HCT116 (cell line): ENCODE data around the gene SERGEF. TPM values are rescaled to one million over a fixed set of nuclear protein-coding genes. Genes with fewer than 3 reads are reported as not detected.

ENCODE experiments used
- ATAC-seq: fragments of 200-7000 bp; cut with Tn5 transposase; 2 replicates; pipeline ENCODE4 v1.9.1; 2020; ENCODE audit warnings: mild to moderate bottlenecking, moderate library complexity
- BruUV-seq: library from RNA; stranded (reverse); fragments of 400-500 nt; replicated peaks from 2 replicates; lab custom pipeline; 2021; lab: Mats Ljungman, UMichigan
- CTCF ChIA-PET: fragments of 300-600 bp; sonication (Branson Sonifier 250); formaldehyde crosslinking; loops from one replicate; lab custom pipeline; 2021; ENCODE audit warnings: antibody characterized with exemption; lab: Charles Lee
- POLR2A ChIA-PET: fragments of 300-600, 350-600 bp; sonication (Branson Sonifier 250); formaldehyde crosslinking; loops from one replicate; lab custom pipeline; 2021; ENCODE audit warnings: antibody characterized with exemption; lab: Charles Lee
- RAD21 ChIA-PET, 2 experiments: fragments of 300-600 bp; sonication (Branson Sonifier 250); formaldehyde crosslinking; loops; one replicate each; lab custom pipeline; 2023; ENCODE audit warnings: low total read pairs in 2 of 2; ENCODE audit not compliant: uncharacterized antibody in 2 of 2, unreplicated experiment in 2 of 2, low non-redundant PET in 1 of 2; lab: Charles Lee
- DNase-seq: peaks from one replicate; pipeline ENCODE4 v3.0.0-alpha.2; 2010; ENCODE audit warnings: low read depth, low spot score
- H2AFZ ChIP-seq: fragments of 200-600 bp; shearing (Covaris generic), sonication (generic); 2 replicates; pipeline ENCODE4 v1.6.1; 2017; ENCODE audit warnings: low read depth, mixed run types, mixed read lengths, antibody characterized with exemption, low read length; ENCODE audit not compliant: poor library complexity, severe bottlenecking
- H3K27ac ChIP-seq: 2 replicates; pipeline ENCODE4 v1.5.1; 2012; ENCODE audit warnings: low read depth, low read length
- H3K27me3 ChIP-seq: fragments of 200-600 bp; sonication (generic); 2 replicates; pipeline ENCODE4 v1.6.1; 2016; ENCODE audit warnings: mixed run types, low read length, mixed read lengths; ENCODE audit not compliant: insufficient read depth
- H3K36me3 ChIP-seq, 2 experiments: fragments of 200-500 bp in 1 of 2; fragments of 200-600 bp in 1 of 2; sonication (Bioruptor generic) in 1 of 2; sonication (generic) in 1 of 2; 2 replicates each; pipeline versions ENCODE4 v1.5.1 to v1.6.1; 2014 to 2016; ENCODE audit warnings: low read length in 2 of 2, inconsistent platforms in 1 of 2, mixed read lengths in 1 of 2, mixed run types in 1 of 2; ENCODE audit not compliant: insufficient read depth in 2 of 2, control insufficient read depth in 1 of 2
- H3K4me1 ChIP-seq, 2 experiments: fragments of 200-600 bp in 1 of 2; sonication (generic) in 1 of 2; 2 replicates each; pipeline versions ENCODE4 v1.5.1 to v1.6.1; 2012 to 2017; ENCODE audit warnings: low read length in 2 of 2, inconsistent platforms in 1 of 2, mild to moderate bottlenecking in 1 of 2, mixed read lengths in 1 of 2, mixed run types in 1 of 2, moderate library complexity in 1 of 2; ENCODE audit not compliant: insufficient read depth in 2 of 2, control insufficient read depth in 1 of 2
- H3K4me2 ChIP-seq: fragments of 200-600 bp; sonication (generic); 2 replicates; pipeline ENCODE4 v1.6.1; 2017; ENCODE audit warnings: mixed run types, low read length, mixed read lengths
- H3K4me3 ChIP-seq, 2 experiments: fragments of 200-600 bp in 1 of 2; sonication (generic) in 1 of 2; replicated peaks in 1 of 2; 2 replicates each; pipeline ENCODE4 v1.5.1; 2011 to 2016; ENCODE audit warnings: low read length in 2 of 2, control low read depth in 1 of 2, low read depth in 1 of 2, mild to moderate bottlenecking in 1 of 2, mixed read lengths in 1 of 2, mixed run types in 1 of 2
- H3K79me2 ChIP-seq: fragments of 200-600 bp; sonication (generic); 2 replicates; pipeline ENCODE4 v1.6.1; 2017; ENCODE audit warnings: mild to moderate bottlenecking, mixed run types, low read length, moderate library complexity, mixed read lengths; ENCODE audit not compliant: insufficient read depth
- H3K9ac ChIP-seq: fragments of 200-600 bp; sonication (generic); 2 replicates; pipeline ENCODE4 v1.6.1; 2016; ENCODE audit warnings: low read length, mixed read lengths
- H3K9me2 ChIP-seq: fragments of 200-600 bp; sonication (generic), shearing (Covaris generic); 2 replicates; pipeline ENCODE4 v1.6.1; 2017; ENCODE audit warnings: mixed run types, mild to moderate bottlenecking, moderate library complexity; ENCODE audit not compliant: insufficient read depth
- H3K9me3 ChIP-seq, 2 experiments: fragments of 200-500 bp in 1 of 2; fragments of 200-600 bp in 1 of 2; sonication (Bioruptor generic) in 1 of 2; sonication (generic) in 1 of 2; 2 replicates each; pipeline ENCODE4 v1.6.1; 2014 to 2017; ENCODE audit warnings: low read length in 2 of 2, mixed read lengths in 2 of 2, inconsistent platforms in 1 of 2, low read depth in 1 of 2, mild to moderate bottlenecking in 1 of 2, mixed run types in 1 of 2, moderate library complexity in 1 of 2; ENCODE audit not compliant: control insufficient read depth in 1 of 2, insufficient read depth in 1 of 2
- H4K20me1 ChIP-seq: fragments of 200-600 bp; sonication (generic), shearing (Covaris generic); 2 replicates; pipeline ENCODE4 v1.6.1; 2017; ENCODE audit warnings: mixed run types, mild to moderate bottlenecking, moderate library complexity; ENCODE audit not compliant: insufficient read depth
- ATF3 ChIP-seq: IDR thresholded peaks from 2 replicates; pipeline ENCODE4 v1.6.1; 2012
- CBX3 ChIP-seq: IDR thresholded peaks from 2 replicates; pipeline ENCODE4 v1.6.1; 2012; ENCODE audit warnings: low read depth
- CEBPB ChIP-seq: IDR thresholded peaks from 2 replicates; pipeline ENCODE4 v1.6.1; 2012; ENCODE audit warnings: low read depth
- ELF1 ChIP-seq: IDR thresholded peaks from 2 replicates; pipeline ENCODE4 v1.6.1; 2012; ENCODE audit warnings: low read depth, borderline replicate concordance
- EZH2 ChIP-seq: fragments of 200-600 bp; sonication (generic); IDR thresholded peaks from 2 replicates; pipeline ENCODE4 v1.6.1; 2017; ENCODE audit warnings: antibody characterized with exemption, mixed run types
- EZH2phosphoT487 ChIP-seq: fragments of 200-600 bp; IDR thresholded peaks from 2 replicates; pipeline ENCODE4 v1.6.1; 2018; ENCODE audit warnings: antibody characterized with exemption, borderline replicate concordance
- FOSL1 ChIP-seq: IDR thresholded peaks from 2 replicates; pipeline ENCODE4 v1.6.1; 2012; ENCODE audit warnings: low read depth
- POLR2A ChIP-seq: IDR thresholded peaks from 2 replicates; pipeline ENCODE4 v1.7.0; 2011; ENCODE audit warnings: borderline replicate concordance; ENCODE audit not compliant: insufficient read depth, insufficient read length; ENCODE audit errors: extremely low read depth
- POLR2AphosphoS5 ChIP-seq: IDR thresholded peaks from 2 replicates; pipeline ENCODE4 v1.6.1; 2011; ENCODE audit warnings: mild to moderate bottlenecking, low read depth, low read length, moderate library complexity
- SP1 ChIP-seq: IDR thresholded peaks from 2 replicates; pipeline ENCODE4 v1.6.1; 2012; ENCODE audit warnings: low read depth
- SRF ChIP-seq: IDR thresholded peaks from 2 replicates; pipeline ENCODE4 v1.6.1; 2012; ENCODE audit warnings: low read depth
- TCF7L2 ChIP-seq: IDR thresholded peaks from 2 replicates; pipeline ENCODE4 v1.7.0; 2011; ENCODE audit warnings: borderline replicate concordance, inconsistent platforms; ENCODE audit not compliant: insufficient read depth, insufficient read length; ENCODE audit errors: extremely low read depth
- YY1 ChIP-seq: IDR thresholded peaks from 2 replicates; pipeline ENCODE4 v1.6.1; 2011; ENCODE audit warnings: low read length, low read depth, moderate library complexity, mild to moderate bottlenecking; ENCODE audit not compliant: insufficient replicate concordance; ENCODE audit errors: extremely low read depth
- ZFX ChIP-seq: fragments of 450-650 bp; IDR thresholded peaks from 2 replicates; pipeline ENCODE4 v1.6.1; 2017
- ZNF274 ChIP-seq: fragments of 200-500 bp; sonication (Bioruptor generic); IDR thresholded peaks from 2 replicates; pipeline ENCODE4 v1.6.1; 2014; ENCODE audit warnings: mild to moderate bottlenecking, low read depth, low read length, inconsistent platforms
- intact Hi-C: fragments of 100-400 bp; cut with micrococcal nuclease; formaldehyde crosslinking; loops from 2 replicates; pipeline ENCODE4 v1.10.0; 2022
- total RNA-seq: library from RNA; stranded (reverse); gene quantifications from one replicate; pipeline ENCODE4 v1.2.1, GENCODE V29; 2021; ENCODE audit not compliant: unreplicated experiment
- TF ChIP-seq, protein P1 (sequence below), 3 experiments: fragments of 200-600 bp in 1 of 3; sonication (generic) in 1 of 3; IDR thresholded peaks in 2 of 3; conservative IDR thresholded peaks in 1 of 3; 2 replicates each; pipeline ENCODE4 v1.5.1; 2012 to 2017; ENCODE audit warnings: low read depth in 2 of 3, low read length in 2 of 3, antibody characterized with exemption in 1 of 3, borderline replicate concordance in 1 of 3, control low read depth in 1 of 3, mild to moderate bottlenecking in 1 of 3, mixed read lengths in 1 of 3, mixed run types in 1 of 3, moderate library complexity in 1 of 3; ENCODE audit not compliant: insufficient read depth in 1 of 3
- TF ChIP-seq, protein P2 (sequence below): IDR thresholded peaks from 2 replicates; pipeline ENCODE4 v1.6.1; 2012; ENCODE audit warnings: low read depth
- TF ChIP-seq, protein P3 (sequence below): IDR thresholded peaks from 2 replicates; pipeline ENCODE4 v1.6.1; 2011; ENCODE audit warnings: mild to moderate bottlenecking, low read length, moderate library complexity; ENCODE audit not compliant: insufficient replicate concordance; ENCODE audit errors: extremely low read depth

Gene SERGEF
- total RNA-seq, 1 experiment from 2014 or later: 32.8 TPM

GRCh38 chr11:17771841-17772401 is 240.9 kb downstream of the SERGEF start:
- Histone ChIP-seq H3K4me1 (peaks cover 3 to 6% of the 10 kb centered on the region in 2 experiments; a peak in 3 of 4 replicates), H2AFZ (no peak overlapping the region), H4K20me1 (no peaks in the 10 kb centered on the region), H3K9me2 (no peaks in the 10 kb centered on the region), H3K9me3 (no peaks in the 10 kb centered on the region), H3K27me3 (no peaks in the 10 kb centered on the region), H3K4me2 (no peak overlapping the region), H3K9ac (no peak overlapping the region), H3K4me3 (no peak overlapping the region), H3K79me2 (no peaks in the 10 kb centered on the region), H3K27ac (no peak overlapping the region), H3K36me3 (no peaks in the 10 kb centered on the region)
- ChIA-PET RAD21 (no interaction called here), POLR2A (no interaction called here), CTCF (no interaction called here)
- intact Hi-C loops: no loop called here
- DNase-seq (no peak), ATAC-seq (no peak)
- TF ChIP-seq ZFX: no peak
- TF ChIP-seq FOSL1: no peak
- TF ChIP-seq CEBPB: no peak
- no peak for TF ChIP-seq EZH2phosphoT487
- no peak for TF ChIP-seq YY1
- no peak for TF ChIP-seq POLR2A
- TF ChIP-seq POLR2AphosphoS5: no peak
- TF ChIP-seq TCF7L2: no peak
- TF ChIP-seq ATF3: no peak
- TF ChIP-seq EZH2: no peak
- TF ChIP-seq ZNF274: no peak
- TF ChIP-seq, protein P1, sequence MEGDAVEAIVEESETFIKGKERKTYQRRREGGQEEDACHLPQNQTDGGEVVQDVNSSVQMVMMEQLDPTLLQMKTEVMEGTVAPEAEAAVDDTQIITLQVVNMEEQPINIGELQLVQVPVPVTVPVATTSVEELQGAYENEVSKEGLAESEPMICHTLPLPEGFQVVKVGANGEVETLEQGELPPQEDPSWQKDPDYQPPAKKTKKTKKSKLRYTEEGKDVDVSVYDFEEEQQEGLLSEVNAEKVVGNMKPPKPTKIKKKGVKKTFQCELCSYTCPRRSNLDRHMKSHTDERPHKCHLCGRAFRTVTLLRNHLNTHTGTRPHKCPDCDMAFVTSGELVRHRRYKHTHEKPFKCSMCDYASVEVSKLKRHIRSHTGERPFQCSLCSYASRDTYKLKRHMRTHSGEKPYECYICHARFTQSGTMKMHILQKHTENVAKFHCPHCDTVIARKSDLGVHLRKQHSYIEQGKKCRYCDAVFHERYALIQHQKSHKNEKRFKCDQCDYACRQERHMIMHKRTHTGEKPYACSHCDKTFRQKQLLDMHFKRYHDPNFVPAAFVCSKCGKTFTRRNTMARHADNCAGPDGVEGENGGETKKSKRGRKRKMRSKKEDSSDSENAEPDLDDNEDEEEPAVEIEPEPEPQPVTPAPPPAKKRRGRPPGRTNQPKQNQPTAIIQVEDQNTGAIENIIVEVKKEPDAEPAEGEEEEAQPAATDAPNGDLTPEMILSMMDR (IDR thresholded peaks at IDR 0.05 in 2 of 3, conservative IDR thresholded peaks at IDR 0.05 in 1 of 3; ENCODE audit: borderline replicate concordance in 1 of 3, insufficient read depth in 1 of 3, low read depth in 2 of 3, low read length in 2 of 3): no peak
- no peak for TF ChIP-seq SP1
- TF ChIP-seq SRF: no peak
- TF ChIP-seq, protein P2, sequence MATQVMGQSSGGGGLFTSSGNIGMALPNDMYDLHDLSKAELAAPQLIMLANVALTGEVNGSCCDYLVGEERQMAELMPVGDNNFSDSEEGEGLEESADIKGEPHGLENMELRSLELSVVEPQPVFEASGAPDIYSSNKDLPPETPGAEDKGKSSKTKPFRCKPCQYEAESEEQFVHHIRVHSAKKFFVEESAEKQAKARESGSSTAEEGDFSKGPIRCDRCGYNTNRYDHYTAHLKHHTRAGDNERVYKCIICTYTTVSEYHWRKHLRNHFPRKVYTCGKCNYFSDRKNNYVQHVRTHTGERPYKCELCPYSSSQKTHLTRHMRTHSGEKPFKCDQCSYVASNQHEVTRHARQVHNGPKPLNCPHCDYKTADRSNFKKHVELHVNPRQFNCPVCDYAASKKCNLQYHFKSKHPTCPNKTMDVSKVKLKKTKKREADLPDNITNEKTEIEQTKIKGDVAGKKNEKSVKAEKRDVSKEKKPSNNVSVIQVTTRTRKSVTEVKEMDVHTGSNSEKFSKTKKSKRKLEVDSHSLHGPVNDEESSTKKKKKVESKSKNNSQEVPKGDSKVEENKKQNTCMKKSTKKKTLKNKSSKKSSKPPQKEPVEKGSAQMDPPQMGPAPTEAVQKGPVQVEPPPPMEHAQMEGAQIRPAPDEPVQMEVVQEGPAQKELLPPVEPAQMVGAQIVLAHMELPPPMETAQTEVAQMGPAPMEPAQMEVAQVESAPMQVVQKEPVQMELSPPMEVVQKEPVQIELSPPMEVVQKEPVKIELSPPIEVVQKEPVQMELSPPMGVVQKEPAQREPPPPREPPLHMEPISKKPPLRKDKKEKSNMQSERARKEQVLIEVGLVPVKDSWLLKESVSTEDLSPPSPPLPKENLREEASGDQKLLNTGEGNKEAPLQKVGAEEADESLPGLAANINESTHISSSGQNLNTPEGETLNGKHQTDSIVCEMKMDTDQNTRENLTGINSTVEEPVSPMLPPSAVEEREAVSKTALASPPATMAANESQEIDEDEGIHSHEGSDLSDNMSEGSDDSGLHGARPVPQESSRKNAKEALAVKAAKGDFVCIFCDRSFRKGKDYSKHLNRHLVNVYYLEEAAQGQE: no peak
- no peak for TF ChIP-seq ELF1
- TF ChIP-seq, protein P3, sequence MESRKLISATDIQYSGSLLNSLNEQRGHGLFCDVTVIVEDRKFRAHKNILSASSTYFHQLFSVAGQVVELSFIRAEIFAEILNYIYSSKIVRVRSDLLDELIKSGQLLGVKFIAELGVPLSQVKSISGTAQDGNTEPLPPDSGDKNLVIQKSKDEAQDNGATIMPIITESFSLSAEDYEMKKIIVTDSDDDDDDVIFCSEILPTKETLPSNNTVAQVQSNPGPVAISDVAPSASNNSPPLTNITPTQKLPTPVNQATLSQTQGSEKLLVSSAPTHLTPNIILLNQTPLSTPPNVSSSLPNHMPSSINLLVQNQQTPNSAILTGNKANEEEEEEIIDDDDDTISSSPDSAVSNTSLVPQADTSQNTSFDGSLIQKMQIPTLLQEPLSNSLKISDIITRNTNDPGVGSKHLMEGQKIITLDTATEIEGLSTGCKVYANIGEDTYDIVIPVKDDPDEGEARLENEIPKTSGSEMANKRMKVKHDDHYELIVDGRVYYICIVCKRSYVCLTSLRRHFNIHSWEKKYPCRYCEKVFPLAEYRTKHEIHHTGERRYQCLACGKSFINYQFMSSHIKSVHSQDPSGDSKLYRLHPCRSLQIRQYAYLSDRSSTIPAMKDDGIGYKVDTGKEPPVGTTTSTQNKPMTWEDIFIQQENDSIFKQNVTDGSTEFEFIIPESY: no peak
- no peak for TF ChIP-seq CBX3
- no TSS peak for BruUV-seq
